Stimulated activated naive CD4-positive, alpha-beta T cell treated with Interleukin-2 at 50 U/mL for 16 hours (primary cell): ENCODE data around the gene COX4I1.
A peak's percentile ranks its signal among the peaks of the same experiment; 100 is the strongest.

Experiments
- DNase-seq: peaks from one replicate; lab custom pipeline; 2025; lab: John Stamatoyannopoulos, UW

COX4I1 gene

DNA sequence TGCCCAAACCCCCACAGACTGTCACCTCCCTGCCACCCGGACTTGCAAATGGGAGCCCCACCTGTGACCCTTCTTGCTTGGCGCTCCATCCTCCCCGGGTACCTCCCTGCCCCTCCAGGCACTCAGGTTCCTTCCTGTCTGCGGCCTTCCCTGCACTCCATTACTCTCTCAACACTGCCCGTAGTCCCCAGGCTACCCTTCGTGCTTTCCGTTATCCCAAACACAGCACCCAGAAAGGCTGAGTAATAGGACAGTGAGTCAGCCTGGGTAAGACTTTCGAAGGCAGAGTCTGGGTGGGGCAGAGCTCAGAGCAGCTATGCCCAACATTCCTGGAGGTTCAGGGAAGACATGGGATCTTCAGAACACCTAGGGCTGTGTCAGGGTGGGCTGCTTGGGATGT, 32.0 kb upstream of the COX4I1 start:
- DNase-seq: no peak

DNA sequence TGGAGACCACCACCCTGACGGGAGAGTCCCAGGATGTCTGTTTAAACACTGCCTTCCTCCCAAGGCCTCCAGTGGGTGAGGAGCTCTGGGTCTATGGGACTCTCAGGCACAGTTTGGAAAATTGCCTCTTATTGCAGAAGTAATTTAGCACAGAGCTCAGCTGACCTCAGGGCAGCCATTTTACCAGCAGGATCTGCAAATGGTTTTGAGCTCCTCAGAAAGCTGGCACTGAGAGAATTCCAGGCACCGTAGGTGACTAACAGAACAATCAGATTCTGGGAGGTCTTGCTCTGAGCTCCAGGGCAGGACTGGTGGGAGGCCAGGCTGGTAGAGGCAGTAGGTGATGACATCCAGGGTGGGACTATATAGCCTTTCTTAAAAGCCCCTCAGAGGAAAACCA, 31.3 kb upstream of the COX4I1 start:
- no peak for DNase-seq

- DNase-seq: no peak
These were observed 28.8 kb upstream of the COX4I1 start for GRCh38 chr16:85770741-85771140.

- no peak for DNase-seq
These were observed 26.5 kb upstream of the COX4I1 start for GRCh38 chr16:85773044-85773443.

GRCh38 chr16:85774136-85774535, 25.4 kb upstream of the COX4I1 start:
- no peak for DNase-seq

GRCh38 chr16:85774811-85775210, 24.7 kb upstream of the COX4I1 start:
- DNase-seq: no peak

DNA sequence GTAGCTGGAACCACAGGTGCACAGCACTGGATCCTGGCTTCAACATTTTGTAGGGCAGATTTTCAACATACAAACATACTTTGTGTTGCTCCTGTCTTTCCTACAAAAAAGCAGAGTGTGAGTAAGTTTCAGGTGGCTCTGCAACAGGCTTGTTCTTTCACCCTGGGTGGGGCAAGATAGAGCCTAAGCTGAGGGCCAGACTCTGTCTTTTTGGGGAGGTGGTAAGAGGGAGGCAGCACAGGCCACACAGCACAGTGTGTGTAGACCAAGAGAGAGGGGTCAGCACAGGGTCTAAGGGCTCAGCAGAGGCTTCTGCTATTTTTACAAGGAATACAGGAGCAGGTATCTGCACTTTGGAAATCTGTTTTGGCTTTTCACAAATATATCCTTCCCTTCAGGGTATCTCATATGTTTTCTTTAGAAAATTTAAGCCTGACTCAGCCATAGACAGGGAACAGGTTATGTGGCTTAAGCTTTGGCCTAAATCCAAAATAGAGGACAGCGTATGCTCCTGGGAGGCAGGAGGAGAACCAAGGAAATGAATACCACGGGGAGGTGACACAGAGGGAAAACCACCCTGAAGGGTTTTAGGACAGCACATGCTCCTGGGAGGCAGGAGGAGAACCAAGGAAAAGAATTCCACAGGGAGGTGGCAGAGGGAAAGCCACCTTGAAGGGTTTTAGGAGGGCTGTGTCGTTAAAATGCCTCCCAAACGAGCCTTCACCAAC, 21.7 kb upstream of the COX4I1 start:
- DNase-seq: no peak

GRCh38 chr16:85778873-85779272, 20.6 kb upstream of the COX4I1 start:
- peak; percentile 17 for DNase-seq

DNA sequence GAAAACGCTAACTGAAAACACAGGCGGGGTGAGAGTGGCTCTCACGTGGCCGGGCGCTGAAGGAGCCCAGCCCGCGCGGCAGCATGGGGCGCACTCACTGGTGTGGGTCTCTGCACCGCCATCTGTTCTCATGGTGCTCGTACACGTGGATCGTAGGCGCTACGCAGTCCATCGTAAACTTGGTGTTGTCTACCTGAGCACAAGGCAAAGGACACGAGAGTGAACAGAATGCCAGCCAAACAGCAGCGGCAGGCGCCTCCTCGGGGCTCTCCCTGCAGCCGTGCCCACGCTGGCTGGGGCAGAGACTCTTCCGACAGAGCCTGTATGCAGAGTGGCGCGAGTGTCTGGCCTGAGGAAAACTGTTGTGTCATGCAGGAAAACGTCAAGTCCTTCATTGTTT, 19.2 kb upstream of the COX4I1 start:
- DNase-seq: no peak

GRCh38 chr16:85781156-85781555, 18.3 kb upstream of the COX4I1 start:
- no peak for DNase-seq

- DNase-seq: no peak
These were observed 17.7 kb upstream of the COX4I1 start for GRCh38 chr16:85781695-85782370.

- DNase-seq: no peak
These were observed 17.0 kb upstream of the COX4I1 start for GRCh38 chr16:85782451-85782850.

DNA sequence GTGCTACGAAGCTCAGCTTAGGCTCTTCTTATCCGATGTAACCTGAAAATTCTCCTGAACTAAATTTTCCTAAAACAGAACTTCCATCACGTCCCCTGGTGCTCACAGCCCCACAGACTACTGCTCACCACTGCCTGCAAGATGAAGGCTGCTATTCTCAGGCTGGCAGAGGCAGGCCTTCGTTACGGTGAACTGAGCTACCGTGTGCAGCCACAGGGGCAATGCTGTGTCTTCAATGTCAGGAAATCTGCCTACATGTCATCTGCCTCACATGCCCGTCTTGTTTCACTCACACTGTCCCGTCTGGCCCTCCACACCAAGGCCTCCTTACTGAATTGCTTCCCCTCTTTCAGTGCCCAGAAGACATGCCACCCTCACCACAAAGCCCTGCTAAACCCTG, 16.1 kb upstream of the COX4I1 start:
- no peak for DNase-seq

DNA sequence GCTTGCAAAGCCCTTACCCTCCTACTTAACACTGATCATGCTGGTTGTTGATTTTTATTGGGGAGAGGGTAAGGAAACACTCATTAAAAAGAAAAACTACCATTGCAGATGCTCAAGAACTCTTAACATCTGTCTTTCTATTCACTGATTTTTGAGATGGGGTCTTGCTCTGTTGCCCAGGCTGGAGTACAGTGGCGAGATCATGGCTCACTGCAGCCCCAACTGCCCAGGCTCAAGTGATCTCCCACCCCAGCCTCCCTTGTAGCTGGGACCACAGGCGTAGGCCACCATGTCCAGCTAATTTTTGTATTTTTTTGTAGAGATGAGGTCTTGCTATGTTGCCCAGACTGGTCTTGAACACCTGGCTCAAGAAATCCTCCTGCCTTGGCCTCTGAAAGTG, 14.7 kb upstream of the COX4I1 start:
- DNase-seq: no peak

DNA sequence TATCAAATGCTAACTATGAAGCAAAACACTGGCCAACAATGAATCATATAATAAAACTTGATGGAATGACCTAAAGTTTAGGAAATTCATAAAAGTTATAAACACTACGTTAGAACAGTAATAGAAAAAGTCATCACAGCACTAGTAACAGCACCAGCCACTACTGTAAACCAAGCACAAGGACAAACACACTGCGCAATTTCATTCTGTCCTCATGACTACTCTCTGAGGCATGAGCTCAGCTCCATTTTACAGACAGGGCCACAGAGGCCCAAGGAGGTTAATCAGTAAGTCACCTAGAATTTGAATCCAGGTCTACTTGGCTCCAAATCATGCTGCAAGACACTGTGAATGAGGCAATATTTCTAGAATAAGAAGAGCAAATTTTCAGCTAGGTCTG, 13.6 kb upstream of the COX4I1 start:
- DNase-seq: no peak

DNA sequence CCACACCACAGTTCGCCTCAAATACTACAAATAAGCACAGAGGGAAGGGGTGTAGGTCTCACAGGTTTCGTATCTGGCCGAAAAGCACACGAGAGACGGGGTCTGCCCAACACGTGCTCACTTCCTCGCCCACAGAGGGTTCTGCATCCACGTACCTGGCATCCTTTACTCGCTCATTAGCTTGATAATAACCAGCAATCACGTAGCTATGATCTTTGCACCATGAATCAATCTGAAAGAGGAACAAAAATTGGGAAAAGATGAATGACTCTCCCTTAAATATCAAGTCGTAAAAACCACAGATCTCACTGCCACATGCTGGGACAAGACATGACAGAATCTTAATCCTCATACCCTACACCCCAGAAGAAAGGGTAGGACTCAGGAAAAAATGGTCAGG, 10.7 kb upstream of the COX4I1 start:
- DNase-seq: no peak

DNA sequence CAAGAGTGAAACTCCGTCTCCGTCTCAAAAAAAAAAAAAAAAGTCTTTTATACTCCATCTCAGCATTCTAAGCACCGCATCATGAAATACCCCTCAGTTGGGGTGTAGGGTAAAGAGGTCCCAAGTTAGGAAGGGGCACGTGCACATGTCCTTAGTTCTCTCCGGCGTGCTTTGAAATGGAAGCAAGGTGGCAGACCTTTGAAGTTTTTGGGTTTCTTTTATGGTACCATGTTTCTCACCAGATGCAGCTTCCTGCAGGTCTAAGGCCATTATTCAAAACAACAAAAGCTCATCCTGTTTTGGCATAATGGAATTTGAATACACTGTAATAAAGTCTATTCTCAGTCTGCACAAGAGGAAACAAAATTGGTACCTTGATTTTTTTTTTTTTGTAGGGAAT, 9.7 kb upstream of the COX4I1 start:
- DNase-seq: no peak

- no peak for DNase-seq
These were observed 5.7 kb upstream of the COX4I1 start for GRCh38 chr16:85793662-85794298.

DNA sequence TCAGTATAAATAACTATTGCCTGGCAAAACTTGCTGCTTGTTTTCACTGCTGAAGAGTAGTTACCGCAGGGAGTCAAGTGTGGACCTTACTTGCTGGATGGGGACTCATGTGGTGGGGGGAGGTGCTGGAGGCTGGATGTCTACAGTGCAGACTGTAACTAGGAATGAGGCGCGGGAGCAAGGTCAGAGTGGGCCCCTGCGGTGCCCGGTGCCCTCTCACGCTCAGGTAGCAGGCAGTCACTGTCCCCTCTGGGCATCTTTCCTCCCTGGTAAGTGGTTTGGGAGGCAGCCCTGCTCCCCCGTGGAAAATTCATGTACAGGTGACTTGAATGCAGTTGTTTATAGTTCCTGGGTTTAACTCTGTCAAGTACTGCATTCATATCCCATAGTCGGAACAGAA, 4.8 kb upstream of the COX4I1 start:
- no peak for DNase-seq

GRCh38 chr16:85796152-85796551, 3.3 kb upstream of the COX4I1 start:
- DNase-seq: no peak

- no peak for DNase-seq
These were observed 2.9 kb upstream of the COX4I1 start for GRCh38 chr16:85796599-85796998.

DNA sequence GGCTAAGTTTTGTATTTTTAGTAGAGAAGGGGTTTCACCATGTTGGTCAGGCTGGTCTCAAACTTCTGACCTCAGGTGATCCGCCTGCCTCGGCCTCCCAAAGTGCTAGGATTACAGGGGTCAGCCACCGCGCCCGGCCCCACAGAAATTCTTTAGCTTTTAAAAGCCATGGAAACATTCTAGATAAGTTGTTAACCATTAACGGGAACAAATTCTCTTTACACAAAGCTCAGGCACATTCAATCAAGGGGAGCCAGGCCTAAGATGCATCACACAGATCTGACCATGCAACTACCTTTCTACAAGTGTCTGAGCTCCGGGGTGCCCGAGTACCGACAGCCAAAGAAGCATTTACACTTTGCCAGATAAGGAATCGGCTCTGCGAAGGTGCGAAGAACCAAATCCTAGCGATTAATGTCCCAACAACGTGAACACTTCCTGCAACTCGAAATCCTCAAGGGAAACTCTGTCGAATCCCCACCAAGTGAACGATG, 1.2 kb upstream of the COX4I1 start:
- DNase-seq: no peak

DNA sequence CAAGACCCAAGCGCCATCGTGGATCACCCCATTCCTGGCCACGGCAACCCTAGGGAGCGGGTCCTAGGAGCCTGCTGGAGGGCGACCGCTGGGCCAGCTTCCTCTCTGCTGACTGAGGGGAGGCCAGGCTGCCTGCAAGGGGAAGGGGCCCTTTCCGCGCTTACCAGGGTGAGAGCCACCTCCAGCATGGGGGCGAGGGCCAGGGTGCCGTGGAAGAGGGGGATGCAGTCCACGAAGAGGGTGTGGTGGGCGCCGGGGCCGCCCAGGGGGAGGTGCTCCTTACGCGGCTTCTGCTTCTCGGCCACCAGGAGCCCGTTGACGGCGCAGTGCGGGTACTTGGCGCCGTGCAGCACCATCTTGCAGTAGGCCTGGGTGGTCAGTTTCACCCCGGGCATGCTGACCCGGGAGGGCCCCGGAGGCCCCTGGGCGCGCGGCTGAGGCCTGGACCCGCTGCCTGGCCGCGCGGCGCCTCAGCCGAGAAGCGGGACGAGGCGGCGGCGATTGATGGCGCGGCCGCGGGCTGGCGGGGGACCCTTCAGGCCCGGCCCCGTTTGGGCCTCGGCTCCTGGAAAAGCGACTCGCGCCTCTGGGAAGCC, 496 bp upstream of the COX4I1 start:
- DNase-seq: peak; percentile 31
